Lower leg skin (tissue), 3 donors: ENCODE results near the gene POSTN.

Source experiments
- POLR2A ChIP-seq, 2 donors: fragments of 450-650 bp; IDR thresholded peaks; one replicate each; pipeline ENCODE4 v1.6.1; 2016 to 2017; ENCODE audit warnings: antibody characterized with exemption in 2 of 2, mild to moderate bottlenecking in 1 of 2, moderate library complexity in 1 of 2
- TF ChIP-seq, protein P1 (sequence below), 3 donors: fragments of 450-650 bp; IDR thresholded peaks; one replicate each; pipeline ENCODE4 v1.5.1; 2016; ENCODE audit warnings: antibody characterized with exemption in 3 of 3, mild to moderate bottlenecking in 3 of 3, moderate library complexity in 2 of 3

DNA sequence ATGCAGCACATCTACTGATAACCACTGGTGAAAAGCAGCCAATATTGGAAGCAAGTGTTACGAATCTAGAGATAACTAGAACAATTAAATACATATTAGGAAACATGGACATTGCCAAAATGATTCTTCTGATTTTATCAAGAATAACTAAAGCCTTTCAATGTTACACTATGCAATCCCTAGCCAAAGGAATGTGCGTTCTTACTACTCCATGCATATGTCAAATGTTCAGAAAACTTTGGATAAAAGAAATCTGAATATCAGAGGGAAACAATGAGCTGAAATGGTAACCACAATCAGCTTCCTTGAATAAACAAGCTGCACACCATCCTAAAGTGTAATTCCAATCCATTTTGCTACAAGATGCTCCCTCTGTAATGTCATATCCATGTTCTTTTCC is 951 bp upstream of the POSTN start:
- TF ChIP-seq POLR2A (IDR thresholded peaks at IDR 0.05), result no peak
- TF ChIP-seq, protein P1, sequence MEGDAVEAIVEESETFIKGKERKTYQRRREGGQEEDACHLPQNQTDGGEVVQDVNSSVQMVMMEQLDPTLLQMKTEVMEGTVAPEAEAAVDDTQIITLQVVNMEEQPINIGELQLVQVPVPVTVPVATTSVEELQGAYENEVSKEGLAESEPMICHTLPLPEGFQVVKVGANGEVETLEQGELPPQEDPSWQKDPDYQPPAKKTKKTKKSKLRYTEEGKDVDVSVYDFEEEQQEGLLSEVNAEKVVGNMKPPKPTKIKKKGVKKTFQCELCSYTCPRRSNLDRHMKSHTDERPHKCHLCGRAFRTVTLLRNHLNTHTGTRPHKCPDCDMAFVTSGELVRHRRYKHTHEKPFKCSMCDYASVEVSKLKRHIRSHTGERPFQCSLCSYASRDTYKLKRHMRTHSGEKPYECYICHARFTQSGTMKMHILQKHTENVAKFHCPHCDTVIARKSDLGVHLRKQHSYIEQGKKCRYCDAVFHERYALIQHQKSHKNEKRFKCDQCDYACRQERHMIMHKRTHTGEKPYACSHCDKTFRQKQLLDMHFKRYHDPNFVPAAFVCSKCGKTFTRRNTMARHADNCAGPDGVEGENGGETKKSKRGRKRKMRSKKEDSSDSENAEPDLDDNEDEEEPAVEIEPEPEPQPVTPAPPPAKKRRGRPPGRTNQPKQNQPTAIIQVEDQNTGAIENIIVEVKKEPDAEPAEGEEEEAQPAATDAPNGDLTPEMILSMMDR (IDR thresholded peaks at IDR 0.05), result no peak
